Astrocyte (in vitro differentiated cells and primary cell): ENCODE measurements around the gene ARG2.
"Not testable (repeated sequence)": the region's sequence is repeated elsewhere in the genome, so short reads cannot be mapped to it uniquely, and the experiment has no call there.

Source experiments
- EZH2 ChIP-seq: IDR thresholded peaks from 2 replicates; pipeline ENCODE4 v1.6.1; 2012; ENCODE audit warnings: mild to moderate bottlenecking, low read length, inconsistent platforms; ENCODE audit not compliant: insufficient read depth
- TF ChIP-seq, protein P1 (sequence below): IDR thresholded peaks from 2 replicates; pipeline ENCODE4 v1.5.1; 2011; ENCODE audit warnings: low read depth, mild to moderate bottlenecking, inconsistent platforms, low read length, moderate library complexity; ENCODE audit not compliant: insufficient read depth

DNA sequence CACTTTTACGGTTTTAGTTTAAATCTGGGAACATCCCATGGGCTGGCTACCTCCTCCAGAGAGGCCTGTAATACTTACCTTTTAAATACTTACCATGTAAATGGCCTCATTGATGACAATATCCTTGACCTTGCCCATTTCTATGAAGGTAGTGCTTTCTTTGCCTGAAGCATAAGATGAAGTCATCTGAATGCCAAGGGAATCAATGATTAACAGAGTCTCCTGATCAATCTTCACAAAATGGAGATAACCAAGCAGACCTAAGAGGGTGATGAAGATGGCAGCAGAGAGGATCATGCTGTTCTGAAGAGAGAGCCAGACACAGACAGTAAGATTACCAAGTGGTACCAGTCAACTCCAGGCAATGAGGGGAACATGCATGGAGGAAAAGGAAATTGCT is 26.1 kb upstream of the ARG2 start:
- TF ChIP-seq, protein P1, sequence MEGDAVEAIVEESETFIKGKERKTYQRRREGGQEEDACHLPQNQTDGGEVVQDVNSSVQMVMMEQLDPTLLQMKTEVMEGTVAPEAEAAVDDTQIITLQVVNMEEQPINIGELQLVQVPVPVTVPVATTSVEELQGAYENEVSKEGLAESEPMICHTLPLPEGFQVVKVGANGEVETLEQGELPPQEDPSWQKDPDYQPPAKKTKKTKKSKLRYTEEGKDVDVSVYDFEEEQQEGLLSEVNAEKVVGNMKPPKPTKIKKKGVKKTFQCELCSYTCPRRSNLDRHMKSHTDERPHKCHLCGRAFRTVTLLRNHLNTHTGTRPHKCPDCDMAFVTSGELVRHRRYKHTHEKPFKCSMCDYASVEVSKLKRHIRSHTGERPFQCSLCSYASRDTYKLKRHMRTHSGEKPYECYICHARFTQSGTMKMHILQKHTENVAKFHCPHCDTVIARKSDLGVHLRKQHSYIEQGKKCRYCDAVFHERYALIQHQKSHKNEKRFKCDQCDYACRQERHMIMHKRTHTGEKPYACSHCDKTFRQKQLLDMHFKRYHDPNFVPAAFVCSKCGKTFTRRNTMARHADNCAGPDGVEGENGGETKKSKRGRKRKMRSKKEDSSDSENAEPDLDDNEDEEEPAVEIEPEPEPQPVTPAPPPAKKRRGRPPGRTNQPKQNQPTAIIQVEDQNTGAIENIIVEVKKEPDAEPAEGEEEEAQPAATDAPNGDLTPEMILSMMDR, result not testable (repeated sequence)
- TF ChIP-seq EZH2, result not testable (repeated sequence)
